Osteocyte (in vitro differentiated cells): ENCODE data around the gene PTPRG. TPM values are rescaled to one million over a fixed set of nuclear protein-coding genes. Genes with fewer than 3 reads are reported as not detected.

Experiments used
- DNase-seq: peaks from one replicate; pipeline ENCODE4 v3.0.0; 2021; ENCODE audit warnings: mixed read lengths; ENCODE audit not compliant: unreplicated experiment; ENCODE audit errors: extremely low spot score
- H3K27ac Mint-ChIP-seq: one replicate; pipeline ENCODE4 v1.8.0; 2021; ENCODE audit warnings: mild to moderate bottlenecking, mixed read lengths; ENCODE audit not compliant: unreplicated experiment
- H3K27me3 Mint-ChIP-seq: one replicate; pipeline ENCODE4 v1.8.0; 2021; ENCODE audit warnings: mixed read lengths; ENCODE audit not compliant: unreplicated experiment
- H3K36me3 Mint-ChIP-seq: one replicate; pipeline ENCODE4 v1.8.0; 2021; ENCODE audit warnings: mixed read lengths; ENCODE audit not compliant: unreplicated experiment
- H3K4me1 Mint-ChIP-seq: one replicate; pipeline ENCODE4 v1.8.0; 2021; ENCODE audit warnings: mixed read lengths; ENCODE audit not compliant: unreplicated experiment
- H3K4me3 Mint-ChIP-seq: one replicate; pipeline ENCODE4 v1.8.0; 2021; ENCODE audit warnings: mild to moderate bottlenecking, moderate library complexity, mixed read lengths; ENCODE audit not compliant: unreplicated experiment
- H3K9me3 Mint-ChIP-seq: one replicate; pipeline ENCODE4 v1.8.0; 2021; ENCODE audit warnings: mixed read lengths; ENCODE audit not compliant: unreplicated experiment
- total RNA-seq: library from RNA; stranded (reverse); gene quantifications from 2 replicates; pipeline ENCODE4 v1.2.1, GENCODE V29; 2021
- TF ChIP-seq, protein P1 (sequence below): fragments of 200-600 bp; sonication (generic); IDR thresholded peaks from 2 replicates; pipeline ENCODE4 v1.5.0; 2021; ENCODE audit warnings: antibody characterized with exemption, mild to moderate bottlenecking, moderate library complexity

Gene PTPRG
- total RNA-seq, 1 donor from 2014 or later, result 48.1 TPM

- no peak overlapping the region for H3K4me3 Mint-ChIP-seq
- no peak overlapping the region for H3K27ac Mint-ChIP-seq
- H3K36me3 Mint-ChIP-seq, result peaks cover 2% of the 10 kb centered on the region
- TF ChIP-seq, protein P1, sequence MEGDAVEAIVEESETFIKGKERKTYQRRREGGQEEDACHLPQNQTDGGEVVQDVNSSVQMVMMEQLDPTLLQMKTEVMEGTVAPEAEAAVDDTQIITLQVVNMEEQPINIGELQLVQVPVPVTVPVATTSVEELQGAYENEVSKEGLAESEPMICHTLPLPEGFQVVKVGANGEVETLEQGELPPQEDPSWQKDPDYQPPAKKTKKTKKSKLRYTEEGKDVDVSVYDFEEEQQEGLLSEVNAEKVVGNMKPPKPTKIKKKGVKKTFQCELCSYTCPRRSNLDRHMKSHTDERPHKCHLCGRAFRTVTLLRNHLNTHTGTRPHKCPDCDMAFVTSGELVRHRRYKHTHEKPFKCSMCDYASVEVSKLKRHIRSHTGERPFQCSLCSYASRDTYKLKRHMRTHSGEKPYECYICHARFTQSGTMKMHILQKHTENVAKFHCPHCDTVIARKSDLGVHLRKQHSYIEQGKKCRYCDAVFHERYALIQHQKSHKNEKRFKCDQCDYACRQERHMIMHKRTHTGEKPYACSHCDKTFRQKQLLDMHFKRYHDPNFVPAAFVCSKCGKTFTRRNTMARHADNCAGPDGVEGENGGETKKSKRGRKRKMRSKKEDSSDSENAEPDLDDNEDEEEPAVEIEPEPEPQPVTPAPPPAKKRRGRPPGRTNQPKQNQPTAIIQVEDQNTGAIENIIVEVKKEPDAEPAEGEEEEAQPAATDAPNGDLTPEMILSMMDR, result no peak
- no peak for DNase-seq
- H3K9me3 Mint-ChIP-seq, result no peaks in the 10 kb centered on the region
- H3K27me3 Mint-ChIP-seq, result no peaks in the 10 kb centered on the region
- H3K4me1 Mint-ChIP-seq, result peaks cover 2% of the 10 kb centered on the region
Observed at GRCh38 chr3:62229908-62230307, 668.5 kb downstream of the PTPRG start.

DNA sequence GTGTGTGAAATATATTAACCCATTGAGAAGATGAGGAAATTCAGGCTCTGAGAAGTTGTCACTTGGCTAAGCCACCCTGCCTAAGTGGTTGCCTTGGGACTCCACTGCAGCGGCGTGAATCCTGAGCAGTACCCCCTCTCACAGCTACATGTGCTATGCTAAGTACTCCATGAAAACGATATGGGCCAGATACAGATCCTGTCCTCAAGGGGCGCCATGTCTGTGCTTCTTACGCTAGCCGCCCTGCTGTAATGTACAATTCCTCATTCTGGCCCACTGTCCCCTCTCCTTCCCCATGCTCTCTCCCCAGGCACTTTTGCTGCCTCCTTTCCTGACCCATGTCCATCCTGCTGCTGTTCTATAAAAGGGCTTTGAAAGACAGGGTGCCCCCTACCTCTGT lies 671.7 kb downstream of the PTPRG start:
- peaks cover 2% of the 10 kb centered on the region for H3K36me3 Mint-ChIP-seq
- no peak overlapping the region for H3K4me3 Mint-ChIP-seq
- H3K9me3 Mint-ChIP-seq, result no peaks in the 10 kb centered on the region
- H3K27ac Mint-ChIP-seq, result no peak overlapping the region
- H3K4me1 Mint-ChIP-seq, result no peaks in the 10 kb centered on the region
- TF ChIP-seq, protein P1, result no peak
- no peak for DNase-seq
- H3K27me3 Mint-ChIP-seq, result no peaks in the 10 kb centered on the region

DNA sequence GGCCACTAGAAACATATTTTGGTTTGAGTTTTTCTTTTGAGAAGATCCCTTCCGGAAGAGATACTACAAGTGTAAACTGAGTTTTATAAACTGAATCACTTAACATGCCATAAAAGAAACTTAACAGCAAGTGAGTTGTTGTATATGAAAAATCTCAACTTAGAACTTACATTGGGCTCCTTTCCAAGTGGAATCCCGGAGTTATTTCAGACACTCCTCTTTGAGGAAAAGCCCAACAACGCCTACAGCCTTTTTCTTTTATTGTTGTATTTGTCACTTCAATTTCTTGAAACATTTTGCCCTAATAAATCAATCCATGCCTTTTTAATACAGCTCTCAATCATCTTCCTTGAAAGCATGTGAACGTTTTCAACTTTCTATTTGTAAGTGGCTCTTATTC lies 674.6 kb downstream of the PTPRG start:
- H3K27me3 Mint-ChIP-seq, result no peaks in the 10 kb centered on the region
- TF ChIP-seq, protein P1, result no peak
- H3K9me3 Mint-ChIP-seq, result no peaks in the 10 kb centered on the region
- no peak overlapping the region for H3K4me3 Mint-ChIP-seq
- no peaks in the 10 kb centered on the region for H3K4me1 Mint-ChIP-seq
- no peak for DNase-seq
- H3K27ac Mint-ChIP-seq, result no peak overlapping the region
- no peaks in the 10 kb centered on the region for H3K36me3 Mint-ChIP-seq

DNA sequence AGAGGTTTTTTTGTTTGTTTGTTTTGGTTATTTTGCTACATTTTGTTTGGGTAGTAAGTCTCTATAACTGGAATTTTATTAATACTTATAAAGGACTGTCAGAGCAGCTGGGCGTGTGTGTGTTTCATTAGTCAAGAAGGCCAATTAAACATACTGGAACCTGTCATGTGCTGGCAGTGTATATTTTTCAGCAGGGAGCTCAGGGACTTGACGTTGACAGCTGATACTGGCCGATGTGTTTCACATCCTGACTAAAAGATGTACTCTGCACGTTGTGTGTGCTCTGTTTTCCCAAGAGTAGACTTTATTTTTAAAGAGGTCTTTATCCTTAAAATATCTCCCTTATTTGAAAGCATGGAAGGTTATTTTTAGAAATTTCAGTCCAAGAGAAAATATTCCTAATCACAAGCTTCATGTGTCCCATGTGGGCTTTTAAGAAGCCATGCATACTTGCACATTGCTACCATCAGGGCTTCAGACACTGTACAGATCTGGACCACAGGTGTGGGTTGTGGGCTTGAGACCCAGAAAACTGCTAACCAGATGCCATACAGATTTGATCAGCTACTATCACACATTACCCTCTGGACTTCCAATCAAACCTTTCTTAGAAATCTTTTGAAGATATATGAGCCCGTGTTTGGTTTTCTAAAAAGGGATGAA lies 676.0 kb downstream of the PTPRG start:
- Mint-ChIP-seq H3K4me3 (no peak overlapping the region), H3K9me3 (no peaks in the 10 kb centered on the region), H3K4me1 (no peaks in the 10 kb centered on the region), H3K27me3 (no peaks in the 10 kb centered on the region), H3K36me3 (peaks cover 2% of the 10 kb centered on the region), H3K27ac (no peak overlapping the region)
- no peak for DNase-seq
- TF ChIP-seq, protein P1, result no peak

DNA sequence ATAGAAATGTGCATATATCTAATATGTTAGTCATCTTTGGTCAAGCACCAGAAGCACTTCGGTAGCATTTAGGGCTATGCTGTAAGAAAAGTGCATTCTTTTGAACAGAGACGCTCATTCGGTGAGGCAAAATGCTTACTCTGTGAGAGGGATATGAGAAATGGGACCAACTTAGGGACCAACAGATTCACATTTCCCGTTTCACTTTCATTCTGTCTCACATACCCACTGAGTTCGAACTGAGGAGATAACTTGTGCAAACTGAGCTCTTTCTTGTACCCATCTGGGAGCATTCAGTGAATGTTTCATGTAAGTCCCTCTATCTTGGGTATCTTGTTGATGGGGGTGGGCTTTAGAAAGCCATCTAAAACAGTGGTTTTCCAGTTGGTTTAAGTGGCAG lies 676.6 kb downstream of the PTPRG start:
- TF ChIP-seq, protein P1, result no peak
- Mint-ChIP-seq H3K9me3 (no peaks in the 10 kb centered on the region), H3K36me3 (peaks cover 2% of the 10 kb centered on the region), H3K4me3 (no peak overlapping the region), H3K27me3 (no peaks in the 10 kb centered on the region), H3K27ac (no peak overlapping the region), H3K4me1 (no peaks in the 10 kb centered on the region)
- no peak for DNase-seq
